Measurements from ENCODE around the gene CD274.

- no peak for TF ChIP-seq CTCF (conservative IDR thresholded peaks at IDR 0.05; ENCODE audit: low read depth, low read length)
- TF ChIP-seq EZH2 (IDR thresholded peaks at IDR 0.05; ENCODE audit: borderline replicate concordance, low read depth, low read length, poor library complexity, severe bottlenecking): no peak
These were observed 68.0 kb downstream of the CD274 start for GRCh38 chr9:5518171-5518936.

Measured in A673 (cell line).